GM12801 (cell line): ENCODE results near the gene SERPINE2.

Experiments
- TF ChIP-seq, protein P1 (sequence below): IDR thresholded peaks from one replicate; pipeline ENCODE4 v1.5.1; 2011; ENCODE audit warnings: control low read depth; ENCODE audit not compliant: insufficient read length; ENCODE audit errors: extremely low read depth

Gene SERPINE2

DNA sequence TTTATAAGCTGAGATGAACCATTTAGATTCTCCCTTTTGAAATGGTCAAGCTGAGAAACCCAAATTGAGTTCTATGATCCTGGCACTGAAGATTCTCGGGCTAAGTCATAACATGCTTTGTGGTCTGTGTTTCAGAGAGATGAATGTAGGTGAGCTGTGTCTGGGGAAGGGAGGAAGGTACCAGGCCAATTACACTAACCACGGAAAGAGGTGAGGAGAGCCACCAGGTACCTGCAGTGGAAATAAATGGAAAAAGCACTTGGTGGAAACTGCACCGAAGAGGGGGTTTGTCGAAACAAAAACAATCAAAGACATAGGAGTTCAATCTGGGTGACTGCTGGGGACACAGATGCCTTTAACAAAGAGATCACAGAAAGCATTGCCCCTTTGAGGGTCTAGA, 82.8 kb downstream of the SERPINE2 start:
- TF ChIP-seq, protein P1, sequence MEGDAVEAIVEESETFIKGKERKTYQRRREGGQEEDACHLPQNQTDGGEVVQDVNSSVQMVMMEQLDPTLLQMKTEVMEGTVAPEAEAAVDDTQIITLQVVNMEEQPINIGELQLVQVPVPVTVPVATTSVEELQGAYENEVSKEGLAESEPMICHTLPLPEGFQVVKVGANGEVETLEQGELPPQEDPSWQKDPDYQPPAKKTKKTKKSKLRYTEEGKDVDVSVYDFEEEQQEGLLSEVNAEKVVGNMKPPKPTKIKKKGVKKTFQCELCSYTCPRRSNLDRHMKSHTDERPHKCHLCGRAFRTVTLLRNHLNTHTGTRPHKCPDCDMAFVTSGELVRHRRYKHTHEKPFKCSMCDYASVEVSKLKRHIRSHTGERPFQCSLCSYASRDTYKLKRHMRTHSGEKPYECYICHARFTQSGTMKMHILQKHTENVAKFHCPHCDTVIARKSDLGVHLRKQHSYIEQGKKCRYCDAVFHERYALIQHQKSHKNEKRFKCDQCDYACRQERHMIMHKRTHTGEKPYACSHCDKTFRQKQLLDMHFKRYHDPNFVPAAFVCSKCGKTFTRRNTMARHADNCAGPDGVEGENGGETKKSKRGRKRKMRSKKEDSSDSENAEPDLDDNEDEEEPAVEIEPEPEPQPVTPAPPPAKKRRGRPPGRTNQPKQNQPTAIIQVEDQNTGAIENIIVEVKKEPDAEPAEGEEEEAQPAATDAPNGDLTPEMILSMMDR, result no peak

DNA sequence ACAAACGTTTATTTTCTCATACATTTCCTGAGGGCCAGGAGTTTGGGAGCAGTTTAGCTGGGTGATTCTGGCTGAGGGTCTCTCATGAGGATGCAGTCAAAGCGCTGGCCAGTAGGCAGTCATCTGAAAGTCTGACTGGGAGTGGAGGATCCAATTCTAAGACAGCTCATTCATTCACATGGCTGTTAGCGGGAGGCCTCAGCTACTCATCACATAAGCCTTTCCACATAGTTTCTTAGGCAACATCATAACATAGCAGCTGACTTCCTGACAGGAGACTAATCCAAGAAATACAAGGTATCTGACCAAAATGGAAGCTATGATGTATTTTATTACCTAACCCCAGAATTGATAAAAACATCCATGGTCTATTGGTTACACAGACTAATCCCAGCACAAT, 84.7 kb downstream of the SERPINE2 start:
- TF ChIP-seq, protein P1, result no peak

DNA sequence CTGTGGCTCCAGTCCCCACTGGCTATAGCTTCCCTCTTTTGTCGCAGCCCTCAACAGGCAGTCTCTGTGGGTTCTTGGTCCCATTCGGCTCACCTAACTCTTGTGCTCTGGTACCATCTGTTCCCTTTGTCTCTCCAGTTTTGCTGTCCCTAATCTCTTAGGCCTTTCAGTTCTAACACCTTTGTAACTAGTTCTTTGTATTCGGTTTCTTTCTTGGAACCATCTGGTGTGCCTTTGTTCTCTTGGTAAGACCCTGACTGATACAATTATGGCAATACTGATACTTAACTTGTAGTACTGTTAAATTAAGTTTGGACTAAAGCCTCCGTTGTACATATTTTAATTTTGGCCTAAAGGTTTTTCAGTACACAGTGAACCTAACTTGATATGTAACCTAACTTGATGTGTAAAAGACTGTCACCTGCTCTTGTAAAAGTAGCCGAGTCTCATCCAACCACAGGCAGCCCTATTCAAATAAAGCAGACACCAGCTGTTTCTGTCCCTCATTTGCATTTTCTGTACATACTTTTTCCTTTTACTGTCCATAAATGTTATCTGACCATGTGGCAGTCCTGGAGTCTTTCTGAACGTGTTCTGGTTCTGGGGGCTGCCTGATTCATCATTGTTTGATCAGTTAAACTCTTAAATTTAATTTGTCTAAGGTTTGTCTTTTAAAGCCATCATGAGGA, 86.7 kb downstream of the SERPINE2 start:
- TF ChIP-seq, protein P1, result no peak

GRCh38 chr2:223950448-223951347, 88.4 kb downstream of the SERPINE2 start:
- TF ChIP-seq, protein P1, result no peak

DNA sequence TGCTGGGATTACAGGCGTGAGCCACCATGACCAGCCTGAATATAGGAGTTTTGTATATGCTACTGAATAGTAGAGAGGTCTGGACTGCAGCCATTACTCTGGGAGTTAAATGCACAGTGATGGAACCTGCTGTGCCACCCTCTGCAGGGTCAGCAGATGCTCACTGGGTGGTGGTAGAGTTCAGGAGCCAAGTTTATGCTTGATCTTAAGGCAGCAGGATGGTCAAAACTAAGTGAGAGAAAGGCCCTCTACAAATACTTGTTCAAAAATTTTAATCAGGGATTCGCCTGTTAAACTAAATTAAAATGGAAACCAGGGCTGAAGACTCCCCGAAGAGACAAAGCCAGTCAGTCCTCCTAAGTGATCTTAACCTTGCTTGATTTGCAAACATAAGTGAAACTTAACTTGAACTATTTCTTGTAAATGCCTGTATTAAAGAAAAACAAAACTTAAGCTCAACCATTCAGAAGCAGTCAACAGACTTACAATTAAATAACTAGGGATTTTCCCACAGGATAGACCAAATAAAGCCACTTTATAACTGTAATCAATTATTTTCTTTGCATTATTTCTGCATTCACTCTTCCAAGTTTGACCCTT, 89.7 kb downstream of the SERPINE2 start:
- TF ChIP-seq, protein P1, result no peak

GRCh38 chr2:223947711-223948205, 91.3 kb downstream of the SERPINE2 start:
- TF ChIP-seq, protein P1, result no peak

- TF ChIP-seq, protein P1, result no peak
These were observed 93.3 kb downstream of the SERPINE2 start for GRCh38 chr2:223945755-223946154.
